Uterus (tissue), 4 donors: ENCODE measurements around the gene GAGE12E. TPM values are rescaled to one million over a fixed set of nuclear protein-coding genes. Genes with fewer than 3 reads are reported as not detected.

Experiments used
- small RNA-seq: library from RNA; depleted of rRNA; stranded (forward); fragments of <200 nt; gene quantifications from one replicate; pipeline ENCODE3, GENCODE V24; 2016
- total RNA-seq, 4 donors: library from RNA; depleted of rRNA in 3 of 4; stranded (reverse); fragments of >200 nt in 3 of 4; gene quantifications; one replicate each; pipeline versions ENCODE4 v1.1.0 to v1.2.4, GENCODE V29; 2014 to 2023
- donor health status: DM: yes; HTN: yes; CAD: no.

The GAGE12E gene
- total RNA-seq, 4 donors from 2014 or later = not detected

Small RNAs within 50 kb of the gene (small RNA-seq; reads per million reads assigned to genes)
- not detected for gene GAGE12B

Other genes with a start within 250 kb of the GAGE12E start
- gene GAGE10, start 247.6 kb upstream of the GAGE12E start, total RNA-seq = not detected
- not detected for gene GAGE12J, start 229.3 kb upstream of the GAGE12E start, total RNA-seq
- gene GAGE13, start 219.7 kb upstream of the GAGE12E start, total RNA-seq = not detected
- gene GAGE12C, start 19.1 kb upstream of the GAGE12E start, total RNA-seq = not detected
- not detected for gene GAGE12D, start 9.6 kb upstream of the GAGE12E start, total RNA-seq
- gene GAGE12F, start 9.6 kb downstream of the GAGE12E start, total RNA-seq = not detected
- gene GAGE12G, start 19.1 kb downstream of the GAGE12E start, total RNA-seq = not detected
- not detected for gene GAGE12H, start 28.7 kb downstream of the GAGE12E start, total RNA-seq
- gene GAGE2A, start 38.2 kb downstream of the GAGE12E start, total RNA-seq = not detected
- not detected for gene GAGE1, start 47.7 kb downstream of the GAGE12E start, total RNA-seq
- not detected for gene PAGE1, start 144.7 kb downstream of the GAGE12E start, total RNA-seq